Erythroblast (primary cell): ENCODE results near the gene IGHMBP2.

Experiments used
- GATA1 ChIP-seq: IDR thresholded peaks from 2 replicates; pipeline ENCODE4 v1.6.1; 2011; ENCODE audit warnings: low read depth, mild to moderate bottlenecking, control low read depth, low read length, moderate library complexity
- POLR2A ChIP-seq: IDR thresholded peaks from 2 replicates; pipeline ENCODE4 v1.6.1; 2011; ENCODE audit warnings: mild to moderate bottlenecking, low read length

GRCh38 chr11:68968306-68969250, 64.9 kb downstream of the IGHMBP2 start:
- no peak for TF ChIP-seq POLR2A
- no peak for TF ChIP-seq GATA1
